Ovary (tissue), 9 donors: ENCODE results near the gene ERC1. TPM values are rescaled to one million over a fixed set of nuclear protein-coding genes. Genes with fewer than 3 reads are reported as not detected.

Experiments
- DNase-seq, 5 donors: peaks; one replicate each; pipeline ENCODE4 v3.0.0-alpha.2; 2019 to 2020
- H3K27ac ChIP-seq, 2 donors: fragments of 200-600 bp; one replicate each; pipeline versions ENCODE4 v1.5.1 to v1.8.0; 2019 to 2022
- H3K27me3 ChIP-seq: fragments of 200-600 bp; one replicate; pipeline ENCODE4 v1.8.0; 2022
- H3K36me3 ChIP-seq: fragments of 200-600 bp; sonication (generic); one replicate; pipeline ENCODE4 v1.5.1; 2019
- H3K4me1 ChIP-seq: one replicate; pipeline ENCODE4 v1.8.1; 2013; ENCODE audit warnings: mild to moderate bottlenecking, moderate library complexity; ENCODE audit not compliant: insufficient read depth
- H3K4me3 ChIP-seq: fragments of 200-600 bp; sonication (generic); one replicate; pipeline ENCODE4 v1.5.1; 2017
- H3K9me3 ChIP-seq, 2 donors: fragments of 200-600 bp in 1 of 2; sonication (generic) in 1 of 2; one replicate each; pipeline versions ENCODE4 v1.5.1 to v1.8.1; 2013 to 2019; ENCODE audit warnings: mild to moderate bottlenecking in 1 of 2, moderate library complexity in 1 of 2
- CTCF ChIP-seq, 3 donors: fragments of 450-650 bp in 2 of 3; fragments of 200-600 bp in 1 of 3; IDR thresholded peaks; one replicate each; pipeline versions ENCODE4 v1.5.1 to v1.8.0; 2016 to 2022; ENCODE audit warnings: antibody characterized with exemption in 3 of 3, mild to moderate bottlenecking in 1 of 3
- EP300 ChIP-seq: sonication (generic); formaldehyde crosslinking; IDR thresholded peaks from one replicate; pipeline ENCODE4 v1.6.1; 2017; ENCODE audit warnings: antibody characterized with exemption
- POLR2A ChIP-seq: fragments of 450-650 bp; IDR thresholded peaks from one replicate; pipeline ENCODE4 v1.6.1; 2017; ENCODE audit warnings: antibody characterized with exemption, mild to moderate bottlenecking, moderate library complexity
- WGBS, 3 donors: extraction: QIAGEN DNeasy Blood & Tissue Kit in 1 of 3; methylation state at CpG; one replicate each; pipeline versions ENCODE4 v1.1.5 to v1.1.7; 2013 to 2017; 5-methylcytosine and 5-hydroxymethylcytosine counted together
- intact Hi-C, 4 donors: fragments of 100-400 bp; cut with DNase I; formaldehyde crosslinking; loops; one replicate each; pipeline versions ENCODE4 v1.11.0 to v1.15.1; 2022 to 2023
- polyA plus RNA-seq, 2 donors: library from polyadenylated mRNA; stranded (reverse); fragments of 200-250 nt in 1 of 2; fragments of 350-450 nt in 1 of 2; fragmentation: Illumina TruSeq in 1 of 2; extraction: RNeasy Lipid Tissue Mini Kit (QIAGEN cat#74804) in 1 of 2; gene quantifications; one replicate each; pipeline ENCODE4 v1.2.3, GENCODE V29; 2013 to 2014
- total RNA-seq, 7 donors: library from RNA; depleted of rRNA in 2 of 7; stranded (reverse); fragments of >200 nt in 2 of 7; fragmentation: NEBNext Ultra II Directional in 3 of 7; extraction: Animal tissue kit (Norgen Biotek cat#: 25700) in 3 of 7; gene quantifications; one replicate each; pipeline versions ENCODE4 v1.1.0 to v1.2.4, GENCODE V29; 2016 to 2023
- donor health status: DM: no; HTN: no; CAD: no; lungs with moderate emphysema.
- donor health status: DM: no; HTN: no; CAD: no.
- donor health status: Bipolar disorder and iron deficiency.
- donor health status: DM: yes; HTN: yes; CAD: no.
- donor health status: DM: no; HTN: no; CAD: no.
- donor health status: DM: yes; HTN: yes; CAD: no.

ERC1 gene
- total and polyA plus RNA-seq, 9 donors: 10.4 to 65.2 (median 51.6) TPM

DNA sequence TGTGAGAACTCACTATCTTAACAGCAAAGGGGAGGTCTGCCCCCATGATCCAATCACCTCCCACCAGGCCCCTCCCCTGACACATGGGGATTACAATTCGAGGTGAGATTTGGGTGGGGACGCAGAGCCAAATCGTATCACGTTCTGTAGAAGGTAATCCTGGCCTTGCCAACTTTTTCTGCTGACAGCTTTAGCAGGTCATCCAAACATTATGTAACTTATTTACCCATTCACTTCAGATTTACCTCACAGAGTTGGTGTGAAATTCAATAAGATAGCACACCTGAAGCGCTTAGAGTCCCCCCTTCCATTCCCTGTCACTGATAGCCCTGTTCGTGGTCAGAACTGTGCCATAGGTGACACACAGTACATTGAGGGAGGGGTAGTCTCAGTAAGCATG is 384.3 kb downstream of the ERC1 start:
- Histone ChIP-seq H3K4me1 (no peaks in the 10 kb centered on the region), H3K4me3 (no peak overlapping the region), H3K36me3 (no peaks in the 10 kb centered on the region), H3K27ac (no peak overlapping the region), H3K9me3 (no peaks in the 10 kb centered on the region), H3K27me3 (no peaks in the 10 kb centered on the region)
- no peak for TF ChIP-seq CTCF (IDR thresholded peaks at IDR 0.05)
- TF ChIP-seq POLR2A: no peak
- no peak for TF ChIP-seq EP300
- WGBS, 3 donors: 93 to 95% (median 94%) methylated on average over 6 of the region's 6 CpGs
- no peak for DNase-seq
- intact Hi-C loops: no loop called here

DNA sequence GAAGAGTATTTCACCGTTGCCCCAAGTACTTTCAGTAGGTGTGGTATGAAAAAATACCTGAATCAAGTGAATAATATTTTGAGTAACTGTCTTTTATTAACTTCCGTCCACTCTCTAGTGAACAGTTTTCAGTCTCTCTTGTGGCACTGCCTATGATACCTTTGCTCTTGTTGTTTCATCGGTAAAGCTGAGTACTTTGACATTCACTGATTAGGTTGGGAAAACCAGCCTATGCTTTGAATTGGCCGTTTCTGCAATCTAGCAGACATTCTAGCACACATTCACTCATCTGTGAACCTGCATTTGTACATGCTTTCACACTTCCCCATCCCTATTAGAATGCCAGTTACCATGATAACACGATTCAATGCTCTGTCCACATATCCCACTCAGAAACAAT is 386.1 kb downstream of the ERC1 start:
- DNase-seq: no peak
- Histone ChIP-seq H3K4me3 (no peak overlapping the region), H3K4me1 (no peaks in the 10 kb centered on the region), H3K9me3 (no peaks in the 10 kb centered on the region), H3K36me3 (no peaks in the 10 kb centered on the region), H3K27ac (no peak overlapping the region), H3K27me3 (no peaks in the 10 kb centered on the region)
- intact Hi-C loops: no loop called here
- TF ChIP-seq CTCF (IDR thresholded peaks at IDR 0.05) (no peak), EP300 (no peak), POLR2A (no peak)
- 95 to 96% (median 95%) methylated on average over 5 of the region's 5 CpGs for WGBS, 3 donors

GRCh38 chr12:1377681-1378080 is 386.7 kb downstream of the ERC1 start:
- no peaks in the 10 kb centered on the region for H3K36me3 ChIP-seq
- intact Hi-C loops: no loop called here
- TF ChIP-seq POLR2A: no peak
- TF ChIP-seq CTCF (IDR thresholded peaks at IDR 0.05): no peak
- no peak for TF ChIP-seq EP300
- H3K4me1 ChIP-seq: no peaks in the 10 kb centered on the region
- no peaks in the 10 kb centered on the region for H3K27me3 ChIP-seq
- H3K9me3 ChIP-seq: no peaks in the 10 kb centered on the region
- H3K4me3 ChIP-seq: no peak overlapping the region
- H3K27ac ChIP-seq: no peak overlapping the region
- no peak for DNase-seq
- 77 to 81% (median 77%) methylated on average over 3 of the region's 3 CpGs for WGBS, 3 donors

DNA sequence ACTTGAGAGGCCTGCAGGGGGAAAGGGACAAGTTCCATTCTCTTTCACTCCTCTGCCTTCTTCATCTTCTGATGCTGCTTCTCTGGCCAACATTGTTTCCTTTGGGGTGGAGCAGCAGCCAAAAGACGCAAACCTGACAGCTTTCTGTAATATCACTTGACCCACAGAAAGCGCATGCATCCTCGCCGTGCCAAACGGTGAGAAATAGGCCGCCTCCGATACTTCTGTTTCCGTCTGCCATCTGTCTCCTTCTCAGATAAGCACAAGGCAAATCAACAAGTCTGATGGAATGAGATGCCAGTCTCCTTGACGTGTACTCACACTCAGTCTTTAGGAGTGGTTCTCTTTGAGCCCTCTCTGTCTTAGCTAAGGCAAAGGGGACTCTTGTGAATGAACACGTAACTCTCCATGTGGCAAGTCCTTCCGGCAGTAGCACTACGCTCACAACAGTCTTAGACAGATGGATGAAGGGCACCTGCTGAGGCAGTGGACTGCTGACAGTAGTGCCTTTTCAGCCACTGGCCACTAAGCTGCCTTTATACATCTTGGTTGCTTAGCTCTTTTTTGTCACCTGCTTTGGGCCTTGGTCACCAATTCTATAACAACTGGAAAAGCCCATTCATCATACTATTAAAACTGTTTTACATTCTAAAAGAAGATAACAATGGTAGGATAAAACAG is 389.3 kb downstream of the ERC1 start:
- WGBS, 3 donors: 88 to 96% (median 96%) methylated on average over 12 of the region's 12 CpGs
- TF ChIP-seq EP300 (no peak), POLR2A (no peak), CTCF (IDR thresholded peaks at IDR 0.05) (no peak)
- Histone ChIP-seq H3K4me1 (no peaks in the 10 kb centered on the region), H3K9me3 (no peaks in the 10 kb centered on the region), H3K27me3 (no peaks in the 10 kb centered on the region), H3K27ac (no peak overlapping the region), H3K4me3 (no peak overlapping the region), H3K36me3 (no peaks in the 10 kb centered on the region)
- no peak for DNase-seq
- intact Hi-C loops: no loop called here
